IPS DF 4.7 (cell line): ENCODE data around the gene SLC16A4.
"Not testable (repeated sequence)": the region's sequence is repeated elsewhere in the genome, so short reads cannot be mapped to it uniquely, and the experiment has no call there.

ENCODE experiments used
- DNase-seq: peaks from one replicate; pipeline ENCODE4 v3.0.0-alpha.2; 2013; ENCODE audit warnings: low spot score; ENCODE audit errors: extremely low read depth

The SLC16A4 gene

DNA sequence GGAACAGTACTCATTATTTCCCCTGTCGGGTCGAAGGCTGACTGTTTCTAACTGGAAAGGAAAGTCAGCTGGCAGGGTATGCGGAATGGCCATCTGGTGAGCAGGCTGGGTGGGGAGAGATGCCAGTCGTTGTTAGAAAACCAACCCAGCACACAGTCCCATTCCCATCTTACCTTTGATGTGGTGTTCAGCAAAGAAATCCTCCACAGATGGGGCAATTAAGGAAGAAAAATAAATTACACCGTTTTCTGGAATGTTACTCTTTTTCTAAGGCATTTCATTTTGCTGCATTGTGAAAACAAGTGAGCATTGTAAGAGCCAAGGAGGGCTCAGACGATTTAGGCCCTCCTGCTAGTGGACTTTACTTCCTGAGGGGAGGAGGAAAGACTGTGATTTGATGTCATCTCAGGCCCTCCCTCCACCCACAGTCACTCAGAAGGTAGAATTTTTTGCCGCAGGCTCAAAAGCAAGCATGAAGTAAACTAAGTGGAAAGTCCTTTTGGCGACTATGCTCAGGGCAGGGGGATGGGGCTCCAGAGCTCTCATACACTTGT lies at the start of gene SLC16A4:
TSS of gene SLC16A4 (minus strand) at position 335 of the 554 bp plus-strand sequence. CDS start 1,703 bp downstream, outside the sequence.
- no peak for DNase-seq

DNA sequence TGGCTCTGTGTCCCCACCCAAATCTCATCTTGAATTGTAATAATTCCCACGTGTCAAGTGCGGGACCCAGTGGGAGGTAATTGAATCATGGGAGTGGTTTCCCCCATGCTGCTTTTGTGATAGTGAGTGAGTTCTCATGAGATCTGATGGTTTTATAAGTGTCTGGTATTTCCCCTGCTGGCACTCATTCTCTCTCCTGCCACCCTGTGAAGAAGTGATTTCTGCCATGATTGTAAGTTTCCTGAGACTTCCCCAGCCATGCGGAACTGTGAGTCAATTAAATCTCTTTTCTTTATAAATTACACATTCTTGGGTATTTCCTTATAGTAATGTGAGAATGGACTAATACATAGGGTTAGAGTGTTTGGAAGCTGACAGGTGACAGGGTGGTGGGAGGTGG lies 49.0 kb upstream of the SLC16A4 start:
- DNase-seq, result not testable (repeated sequence)

DNA sequence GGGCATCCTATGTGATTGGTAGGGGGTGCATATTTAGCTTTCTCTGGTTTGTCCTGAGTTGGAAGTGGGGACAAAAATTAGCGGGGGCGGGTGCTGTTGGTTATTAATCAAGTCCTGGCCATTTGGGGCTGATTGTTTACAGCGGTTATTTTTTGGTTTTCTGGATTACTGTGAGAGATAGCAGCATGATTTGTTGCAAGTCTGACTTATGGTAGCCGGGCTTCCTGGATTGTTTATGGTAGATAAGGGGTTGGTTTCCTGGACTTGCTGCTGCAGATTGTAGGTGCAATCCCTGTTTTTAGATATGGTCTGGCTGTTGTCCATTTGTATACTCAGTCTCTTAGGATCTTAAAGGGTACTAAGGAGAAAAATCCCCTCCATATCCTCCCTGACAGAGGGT lies 48.1 kb upstream of the SLC16A4 start:
- no peak for DNase-seq

DNA sequence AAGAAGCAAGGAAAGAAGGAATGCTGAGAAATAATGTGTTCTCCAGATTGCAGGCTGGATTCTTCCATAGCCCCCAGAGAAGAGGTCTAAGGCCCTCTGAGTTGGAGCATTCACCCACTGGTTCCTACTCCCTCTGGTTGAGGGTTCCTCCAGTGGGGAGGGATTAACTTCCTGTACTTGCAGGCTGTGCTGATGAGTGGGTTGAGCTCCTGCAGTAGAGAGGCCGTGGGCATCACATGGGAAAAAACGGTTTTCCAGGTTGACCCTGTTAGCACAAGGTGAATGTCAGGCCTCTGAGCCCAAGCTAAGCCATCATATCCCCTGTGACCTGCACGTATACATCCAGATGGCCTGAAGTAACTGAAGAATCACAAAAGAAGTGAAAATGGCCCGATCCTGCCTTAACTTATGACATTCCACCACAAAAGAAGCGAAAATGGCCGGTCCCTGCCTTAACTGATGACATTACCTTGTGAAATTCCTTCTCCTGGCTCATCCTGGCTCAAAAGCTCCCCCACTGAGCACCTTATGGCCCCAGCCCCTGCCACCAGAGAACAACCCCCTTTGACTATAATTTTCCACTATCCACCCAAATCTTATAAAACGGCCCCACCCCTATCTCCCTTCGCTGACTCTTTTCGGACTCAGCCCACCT lies 46.9 kb upstream of the SLC16A4 start:
- DNase-seq, result not testable (repeated sequence)

DNA sequence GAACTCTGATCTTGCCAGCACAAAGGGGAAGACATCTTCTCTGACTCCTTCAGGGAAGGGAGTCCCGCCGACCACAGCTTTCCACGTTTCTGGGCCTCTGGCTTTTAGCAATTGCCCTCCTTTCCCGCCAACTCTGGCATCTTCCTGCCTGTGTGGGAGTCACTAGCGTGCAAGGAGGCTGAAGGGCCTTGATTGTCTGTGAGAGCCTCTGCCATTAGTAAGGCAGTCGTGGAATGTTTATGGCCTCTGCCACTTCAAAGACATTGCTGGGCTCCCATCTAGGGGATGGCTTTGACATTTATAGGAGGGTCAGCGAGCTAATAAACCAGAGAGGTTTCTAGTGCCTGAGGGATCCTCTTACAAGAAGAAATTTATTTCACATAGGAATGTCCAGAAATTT lies 45.8 kb upstream of the SLC16A4 start:
- DNase-seq, result no peak

DNA sequence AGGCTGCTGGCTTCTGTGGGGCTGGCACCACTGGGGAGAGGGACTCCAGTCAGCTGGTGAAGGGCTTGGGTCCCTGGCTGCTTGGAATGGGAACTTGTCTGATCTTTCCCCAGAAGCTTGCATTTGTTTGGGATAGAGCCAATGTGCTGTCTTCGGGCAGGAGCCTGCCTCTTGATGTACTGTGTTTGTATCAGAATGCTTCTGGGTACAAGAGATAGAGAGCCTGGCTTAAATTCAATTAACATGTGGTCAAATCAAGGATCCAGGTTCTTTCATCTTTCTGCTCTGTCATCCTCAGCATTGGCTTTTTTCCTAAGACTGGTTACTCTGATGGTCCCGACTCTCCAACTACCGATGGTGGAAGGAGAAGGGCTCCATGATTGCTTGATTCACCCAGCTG lies 44.1 kb upstream of the SLC16A4 start:
- DNase-seq, result no peak

DNA sequence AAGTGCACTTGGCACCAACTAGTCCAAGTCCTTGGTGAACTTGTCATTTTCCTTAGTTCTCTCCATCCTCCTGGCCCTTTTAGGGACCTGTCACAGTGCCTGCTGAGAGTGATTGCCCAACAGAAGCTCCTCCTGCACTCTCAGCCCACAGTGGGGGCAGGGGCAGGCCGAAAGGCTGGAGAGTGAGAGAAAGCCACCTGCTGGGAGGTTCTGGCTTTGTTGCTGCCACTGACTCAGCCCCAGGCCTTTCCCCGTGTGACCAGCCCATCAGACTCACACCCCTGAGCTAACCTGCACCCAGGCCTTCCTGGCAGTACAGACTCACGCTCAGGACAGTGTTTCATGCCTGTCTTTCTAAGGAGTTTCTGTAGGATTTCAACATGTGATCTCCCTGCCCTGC lies 43.0 kb upstream of the SLC16A4 start:
- DNase-seq, result peak; percentile 30

DNA sequence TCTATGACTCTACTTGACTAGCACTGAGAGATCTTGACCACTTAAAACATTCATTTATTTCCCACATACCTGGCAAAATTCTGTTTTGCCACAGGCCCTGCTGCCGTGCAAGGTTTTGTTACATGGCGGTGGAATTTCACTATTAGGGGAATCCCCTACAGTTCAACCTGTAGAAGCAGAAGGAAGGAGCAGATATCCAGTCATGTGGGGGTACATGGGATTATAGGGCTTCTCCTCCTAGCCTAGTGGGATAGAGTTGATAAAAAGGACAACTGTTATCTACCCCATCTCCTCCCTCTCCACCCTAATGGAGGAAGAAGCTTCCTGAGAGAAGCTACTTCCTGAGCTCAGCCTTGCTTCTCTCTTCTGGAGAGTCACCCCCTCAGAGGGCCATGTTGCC lies 42.4 kb upstream of the SLC16A4 start:
- DNase-seq, result no peak

DNA sequence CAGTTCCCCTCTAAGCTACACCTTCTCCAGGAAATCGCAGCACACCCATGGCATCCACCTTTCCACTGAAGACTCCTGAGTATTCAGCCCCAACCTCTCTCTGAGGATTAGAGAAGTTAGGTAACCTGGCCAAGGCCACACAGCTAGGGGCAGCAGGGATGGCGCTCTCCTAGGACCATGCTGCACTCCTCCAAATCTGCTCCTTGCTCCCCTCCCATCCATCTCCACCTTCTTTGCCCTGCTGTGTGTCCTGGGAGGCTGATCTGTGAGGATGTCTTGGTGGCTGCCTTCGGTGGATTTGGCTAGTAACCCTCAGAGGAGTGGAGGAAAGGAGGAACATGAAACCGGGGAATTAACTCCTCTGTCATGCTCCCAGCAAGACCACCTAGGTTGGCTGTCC lies 40.1 kb upstream of the SLC16A4 start:
- DNase-seq, result no peak

DNA sequence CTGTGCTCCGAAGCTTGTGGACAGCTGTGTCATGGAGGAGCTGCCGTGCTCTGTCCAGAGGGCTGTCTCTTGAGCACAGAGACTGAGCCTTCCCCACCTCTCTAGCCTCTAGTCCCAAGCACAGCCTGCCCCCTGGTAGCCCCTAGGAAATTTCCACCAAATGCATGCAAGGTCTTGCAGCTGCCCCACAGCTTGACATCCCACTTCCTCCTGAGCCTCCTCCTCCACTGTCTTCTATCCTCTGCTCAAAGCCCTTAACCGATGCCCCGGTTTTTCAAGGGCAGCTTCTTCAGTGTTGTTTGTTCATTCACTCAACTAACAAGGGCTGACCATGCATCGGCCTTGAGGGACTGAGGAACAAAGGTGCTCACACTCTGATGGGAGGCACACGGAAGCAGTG lies 39.5 kb upstream of the SLC16A4 start:
- DNase-seq, result no peak

DNA sequence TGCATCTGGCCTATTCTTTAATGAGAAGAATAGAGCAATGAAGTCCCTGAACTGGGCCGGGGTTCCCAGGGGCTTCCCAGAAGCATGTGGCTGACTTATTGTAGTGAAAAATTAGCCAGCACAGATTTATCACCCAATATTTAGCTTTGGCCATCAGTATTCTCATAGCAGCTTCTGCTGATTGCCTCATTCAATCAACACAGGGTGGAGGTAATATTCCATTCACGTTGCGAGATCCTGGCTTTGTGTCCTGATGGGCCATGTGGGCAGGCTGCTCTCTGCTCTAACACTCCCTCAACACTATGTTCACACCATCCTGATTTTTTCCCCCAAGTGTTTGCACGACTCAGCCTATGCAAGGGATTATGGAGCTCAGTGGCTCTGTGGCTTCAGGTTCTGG lies 38.1 kb upstream of the SLC16A4 start:
- no peak for DNase-seq

DNA sequence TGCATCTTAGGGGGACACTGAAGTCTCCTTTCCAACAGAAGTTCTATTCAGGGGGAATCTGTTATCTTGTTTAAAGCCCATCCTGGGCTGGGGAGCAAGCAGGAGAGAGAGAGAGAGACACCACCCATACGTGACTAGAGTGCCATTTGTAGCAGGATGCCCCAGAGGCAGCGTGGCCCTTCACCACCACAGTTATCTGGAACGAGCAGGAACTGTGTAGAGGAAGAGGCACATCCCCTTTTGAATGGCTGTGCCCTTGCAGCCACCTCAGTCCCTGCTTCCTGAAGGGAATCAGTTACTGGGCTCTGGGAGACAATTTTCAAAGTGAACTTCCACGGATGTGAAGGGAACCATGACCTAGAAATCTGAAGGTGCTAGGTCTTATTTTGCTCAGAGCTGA lies 36.0 kb upstream of the SLC16A4 start:
- DNase-seq, result no peak

DNA sequence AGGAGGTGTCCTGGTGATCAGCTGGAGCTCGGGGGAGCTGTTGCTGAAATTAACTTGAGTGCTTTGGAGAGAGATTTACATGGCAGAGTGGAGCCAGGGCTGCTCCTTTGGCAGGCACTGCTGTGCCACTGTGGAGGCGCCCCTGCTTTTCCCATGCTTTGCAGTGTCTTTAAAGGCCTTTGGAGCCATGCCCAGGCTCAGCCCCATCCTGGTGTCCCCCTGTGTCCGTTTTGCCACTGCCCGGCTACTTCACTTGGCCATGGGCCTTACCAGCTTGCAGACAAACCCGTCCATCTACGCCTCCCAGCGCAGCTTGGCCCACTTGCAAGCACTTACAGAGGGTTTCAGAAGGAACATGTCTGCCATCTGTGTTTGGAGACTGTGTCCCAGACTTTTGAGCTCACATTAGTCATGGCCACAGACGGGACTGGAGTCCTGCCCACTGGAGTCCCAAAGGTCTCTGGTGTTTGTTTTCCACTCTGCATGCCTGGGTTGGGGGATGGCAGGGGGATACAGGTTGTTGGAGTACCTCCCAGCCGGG lies 34.9 kb upstream of the SLC16A4 start:
- no peak for DNase-seq

DNA sequence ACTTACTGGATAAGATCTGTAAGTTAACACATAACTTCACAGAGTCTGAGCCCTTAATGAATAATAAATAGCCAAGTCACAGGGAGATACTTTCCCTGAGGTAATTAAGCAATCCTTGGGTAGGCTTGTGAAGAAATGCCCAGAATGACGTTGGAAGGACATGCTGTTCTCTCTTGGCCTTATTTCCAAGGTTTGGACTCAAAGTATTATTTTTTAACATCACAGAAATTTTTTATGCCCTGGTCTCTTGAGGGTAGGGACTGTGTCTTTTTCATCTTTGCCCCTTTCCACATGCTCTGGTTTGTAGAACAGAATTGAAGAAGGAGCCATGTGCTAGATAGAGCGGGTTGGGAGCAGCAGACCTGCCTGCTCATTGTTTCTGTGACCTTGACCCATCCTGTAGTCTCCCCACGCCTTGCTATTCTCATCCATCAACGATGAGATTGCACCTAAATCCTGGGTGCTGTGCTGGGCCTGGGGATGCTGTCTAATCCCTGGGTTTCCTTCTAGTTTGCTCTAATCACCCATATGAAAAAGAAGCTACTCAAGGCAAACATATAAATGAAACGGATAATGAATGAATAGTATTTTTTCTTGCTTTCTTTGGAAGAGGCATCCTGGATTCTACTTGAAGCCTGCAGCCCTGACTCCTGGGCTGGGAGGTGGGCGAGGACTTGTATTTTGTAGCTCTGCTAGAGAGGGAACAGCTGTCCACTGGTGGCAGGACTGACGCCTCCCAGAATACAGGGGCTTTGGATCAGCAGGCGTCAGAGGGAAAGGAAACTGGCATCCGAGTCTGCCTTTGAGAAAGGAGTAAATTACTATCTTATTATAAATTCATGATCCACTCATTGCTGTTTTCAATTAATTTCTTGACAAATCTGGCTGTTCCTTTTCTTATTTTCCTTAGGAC lies 34.1 kb upstream of the SLC16A4 start:
- no peak for DNase-seq

DNA sequence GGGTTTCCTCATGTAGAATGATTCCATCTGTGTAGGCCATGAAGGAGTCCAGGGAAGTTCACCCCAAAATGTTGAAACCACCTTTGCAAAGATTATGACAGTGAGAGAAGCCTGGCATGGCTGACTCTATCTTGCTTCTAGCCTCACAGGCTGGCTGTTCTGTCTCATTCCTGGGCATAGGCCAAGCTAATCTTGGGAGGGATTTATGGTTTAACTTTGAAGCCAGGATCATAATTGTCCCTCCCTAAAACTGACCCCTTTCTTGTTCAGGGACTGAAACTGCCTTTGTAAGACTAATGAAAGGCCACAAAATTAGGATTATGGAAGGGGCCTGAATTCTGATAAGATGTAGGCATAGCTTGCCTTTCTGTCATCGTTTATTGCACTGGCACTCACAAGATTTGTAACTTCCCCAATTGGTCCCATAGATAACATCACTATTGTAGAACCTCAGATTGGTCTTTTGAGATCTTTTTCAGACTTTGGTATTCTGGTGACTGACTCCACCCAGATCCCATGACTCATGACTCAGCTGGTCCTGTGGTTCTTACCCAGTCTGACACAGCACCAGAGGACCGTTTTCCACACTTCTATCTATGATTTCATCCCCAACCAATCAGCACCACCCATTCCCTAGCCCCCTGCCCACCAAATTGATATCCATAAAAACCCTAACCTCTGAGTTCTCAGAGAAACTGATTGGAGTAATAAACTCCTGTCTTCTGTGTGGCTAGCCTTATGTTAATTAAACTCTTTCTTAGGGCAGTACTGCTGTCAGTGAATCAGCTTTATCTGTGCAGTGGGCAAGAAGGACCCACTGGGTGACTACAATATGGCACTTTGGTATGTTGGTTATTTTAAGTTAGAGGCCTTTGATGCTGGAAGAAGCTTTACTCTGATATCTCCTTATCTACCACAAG lies 30.3 kb upstream of the SLC16A4 start:
- DNase-seq, result no peak

DNA sequence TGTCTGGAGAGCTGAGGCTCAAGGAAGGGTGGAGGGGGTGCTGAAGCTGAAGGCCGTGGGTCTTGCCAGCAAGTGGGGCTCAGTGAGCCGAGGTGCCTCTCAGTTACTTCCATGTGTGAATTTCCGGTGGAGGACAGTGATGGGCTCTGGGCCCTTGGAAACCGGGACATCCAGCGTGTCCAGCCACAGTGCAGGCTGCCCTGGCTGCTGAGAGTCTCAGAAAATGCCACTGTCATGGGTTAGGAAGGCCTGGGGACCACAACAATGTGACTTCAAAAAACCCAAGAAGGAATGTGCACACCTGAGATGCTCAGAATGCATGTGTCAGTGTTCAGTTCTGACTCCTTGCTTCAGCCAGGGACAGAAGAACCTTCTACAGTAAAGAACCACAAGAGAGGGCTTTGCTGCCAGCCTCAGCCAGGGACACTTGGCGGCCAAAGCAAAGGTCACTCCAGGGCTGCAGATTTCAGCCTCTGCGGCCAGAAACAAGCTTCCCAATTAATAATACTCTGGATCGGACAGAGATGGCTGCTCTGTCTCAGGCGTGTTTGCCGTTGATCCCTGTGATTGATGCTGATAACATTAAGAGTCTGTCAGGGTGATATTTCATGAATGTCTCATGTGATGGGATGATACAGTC lies 29.3 kb upstream of the SLC16A4 start:
- DNase-seq, result no peak

DNA sequence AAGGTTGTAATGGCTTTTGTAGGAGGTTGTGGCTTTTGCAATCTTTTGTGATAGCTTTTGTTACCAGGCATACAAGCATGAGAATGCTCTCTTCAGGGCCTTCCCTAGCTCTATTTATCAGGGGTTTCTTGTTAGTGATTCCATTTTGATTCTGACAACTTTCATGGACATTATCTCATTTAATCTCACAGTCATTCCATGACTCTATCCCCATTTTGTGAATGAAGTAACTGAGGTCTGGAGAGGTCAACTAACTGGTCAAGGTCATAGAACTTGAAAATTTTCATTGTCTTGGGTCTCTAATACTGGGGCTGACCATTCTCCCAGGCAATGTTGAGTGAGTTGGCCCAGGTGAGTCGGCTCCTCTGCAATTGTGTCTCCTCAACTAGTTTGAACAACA lies 27.9 kb upstream of the SLC16A4 start:
- DNase-seq, result no peak

DNA sequence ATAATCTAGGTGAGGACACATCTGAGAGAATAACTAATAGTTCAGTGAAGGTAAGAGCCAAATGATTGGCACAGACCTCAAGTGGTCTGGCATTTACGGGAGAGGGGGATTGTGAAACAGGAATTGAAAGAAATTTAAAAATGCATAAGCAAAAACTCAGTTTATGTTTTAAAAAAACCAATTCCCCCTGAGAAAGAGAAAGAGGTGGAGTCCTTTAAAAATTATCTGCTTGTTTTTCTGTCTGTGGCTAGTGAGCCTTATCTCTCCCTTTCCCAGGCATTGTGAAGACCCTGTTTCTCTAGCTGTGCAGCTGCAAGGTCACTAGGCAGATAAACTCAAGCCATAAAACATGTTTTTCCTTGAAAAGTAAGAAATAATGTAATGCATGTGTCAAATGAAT lies 22.2 kb upstream of the SLC16A4 start:
- DNase-seq, result not testable (repeated sequence)

DNA sequence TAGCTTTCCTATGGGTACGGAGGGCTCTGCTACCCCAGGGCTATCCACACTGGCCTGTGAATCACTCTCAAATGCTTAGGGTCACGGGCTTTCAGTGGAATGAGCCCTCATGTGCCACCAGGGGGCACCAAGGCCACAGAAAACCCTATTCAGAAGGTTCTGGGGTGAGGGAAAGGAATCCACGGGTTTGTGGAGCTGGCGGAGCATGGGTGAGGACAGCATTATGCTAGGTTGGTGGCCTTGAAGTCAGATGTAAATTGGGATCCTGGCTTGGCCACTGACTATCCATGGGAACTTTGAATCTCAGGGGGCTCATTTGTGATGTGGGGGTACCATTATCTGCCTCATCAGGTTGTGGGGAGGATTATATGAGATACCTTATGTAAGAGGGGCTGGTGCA lies 21.8 kb upstream of the SLC16A4 start:
- DNase-seq, result peak; percentile 56

DNA sequence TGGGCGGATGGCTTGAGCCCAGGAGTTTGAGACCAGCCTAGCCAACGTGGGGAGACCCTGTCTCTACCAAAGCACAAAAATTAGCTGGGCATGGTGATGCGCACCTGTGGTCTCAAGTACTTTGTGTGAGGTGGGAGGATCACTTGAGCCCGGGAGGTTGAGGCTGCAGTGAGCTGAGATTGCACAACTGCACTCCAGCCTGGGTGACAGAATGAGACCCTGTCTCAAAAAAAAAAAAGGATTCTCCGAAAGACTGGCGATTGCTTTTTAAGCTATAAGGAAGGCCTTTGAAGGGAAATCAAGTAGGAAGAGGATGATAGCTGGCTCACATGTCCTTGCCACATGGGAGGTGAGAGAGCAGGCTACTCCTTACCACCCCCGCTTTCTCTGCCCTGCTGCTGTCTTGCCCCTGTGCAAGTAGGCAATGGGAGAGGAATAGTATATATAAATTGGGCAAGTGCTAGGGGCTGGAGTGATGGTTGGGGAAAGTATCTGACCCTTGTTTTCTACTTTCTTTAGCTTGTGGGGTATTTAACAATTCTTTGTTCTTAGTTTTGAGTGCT lies 20.4 kb upstream of the SLC16A4 start:
- DNase-seq, result no peak
